Stimulated activated CD4-positive, alpha-beta T cell treated with anti-CD3 and anti-CD28 coated beads, Interleukin-15, amount 100 ng/mL, for 24 hours (primary cell): ENCODE measurements around the gene DPT.

Experiments
- DNase-seq: peaks from one replicate; pipeline ENCODE4 v3.0.0-alpha.2; 2020

Gene DPT

GRCh38 chr1:168697356-168698126, 31.5 kb downstream of the DPT start:
- DNase-seq = no peak

GRCh38 chr1:168696125-168696760, 32.8 kb downstream of the DPT start:
- no peak for DNase-seq

DNA sequence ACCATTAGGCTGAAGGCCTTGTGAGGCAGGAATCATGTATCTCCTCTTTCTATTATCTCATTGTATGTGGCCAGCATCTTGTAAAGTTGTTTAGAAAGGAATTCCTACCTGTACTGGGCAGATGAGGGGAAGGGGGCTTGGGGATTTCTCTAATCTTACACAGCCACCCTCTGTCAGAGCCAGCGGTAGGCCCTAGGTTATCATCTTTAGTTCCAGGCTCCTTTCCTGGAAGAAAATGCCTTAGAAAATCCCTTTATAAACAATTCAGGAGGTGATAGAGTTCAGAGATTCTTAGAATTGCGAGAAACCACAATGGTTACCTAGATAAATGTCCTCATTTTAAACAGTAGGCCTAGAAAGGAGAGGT, 35.2 kb downstream of the DPT start:
- DNase-seq = no peak

DNA sequence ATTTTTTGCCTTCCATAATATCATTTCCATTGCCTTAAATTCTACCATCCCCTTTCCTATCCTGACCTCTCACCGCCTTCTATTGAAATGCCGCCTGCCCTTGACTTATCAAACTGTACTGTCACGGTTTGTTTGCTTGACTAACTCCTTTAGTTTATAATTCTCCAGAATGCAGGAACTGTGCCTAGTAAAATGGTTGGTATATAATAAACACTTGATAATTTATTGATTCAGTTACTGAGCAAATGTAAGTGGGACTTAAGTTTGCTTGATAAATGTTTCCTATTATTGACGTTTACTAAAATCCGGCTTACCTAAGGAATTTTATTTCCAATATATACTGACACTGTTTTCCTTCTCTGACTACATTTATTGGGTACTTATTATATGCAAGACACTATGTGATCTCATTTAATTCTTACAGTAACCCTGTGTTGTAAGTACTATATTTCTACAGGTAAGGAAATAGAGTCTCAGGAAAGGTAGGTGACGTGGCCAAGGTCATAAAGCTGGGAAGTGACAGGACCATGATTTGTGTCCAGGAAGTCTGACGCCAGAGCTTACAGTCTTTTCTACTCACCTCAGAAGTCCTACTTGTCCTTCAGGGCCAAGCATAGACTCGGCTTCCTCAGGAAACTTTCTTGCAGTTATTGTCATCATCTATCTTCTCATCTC, 35.7 kb downstream of the DPT start:
- no peak for DNase-seq

GRCh38 chr1:168692472-168692871, 36.5 kb downstream of the DPT start:
- DNase-seq = no peak

GRCh38 chr1:168691541-168691940, 37.5 kb downstream of the DPT start:
- DNase-seq = no peak

- no peak for DNase-seq
Measured at GRCh38 chr1:168689726-168690602, 39.0 kb downstream of the DPT start.

GRCh38 chr1:168689327-168689657, 39.7 kb downstream of the DPT start:
- no peak for DNase-seq

- DNase-seq = no peak
Measured at GRCh38 chr1:168688644-168689326, 40.2 kb downstream of the DPT start.

- no peak for DNase-seq
Measured at GRCh38 chr1:168687816-168688215, 41.2 kb downstream of the DPT start.

- no peak for DNase-seq
Measured at GRCh38 chr1:168686666-168687065, 42.3 kb downstream of the DPT start.

GRCh38 chr1:168683871-168684270, 45.1 kb downstream of the DPT start:
- DNase-seq = no peak

DNA sequence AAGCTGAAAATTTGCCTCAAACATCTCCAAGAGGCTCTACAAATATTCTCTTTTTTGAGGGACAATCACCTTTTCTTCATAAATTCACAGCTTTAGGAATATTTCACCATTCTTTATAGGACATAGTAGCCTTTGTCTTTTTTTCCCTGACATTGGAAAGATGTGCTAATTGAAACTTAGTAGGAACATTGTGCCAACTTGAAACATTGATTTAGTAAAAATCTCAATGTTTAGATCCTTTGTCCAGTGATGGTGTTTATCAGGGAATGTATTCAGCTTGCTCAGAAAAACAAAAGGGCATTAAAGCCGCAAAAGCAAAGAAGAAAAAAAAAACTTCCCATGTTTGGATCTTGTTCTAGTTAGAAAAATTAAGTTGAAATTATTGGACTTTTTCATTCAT, 52.1 kb downstream of the DPT start:
- DNase-seq = no peak

DNA sequence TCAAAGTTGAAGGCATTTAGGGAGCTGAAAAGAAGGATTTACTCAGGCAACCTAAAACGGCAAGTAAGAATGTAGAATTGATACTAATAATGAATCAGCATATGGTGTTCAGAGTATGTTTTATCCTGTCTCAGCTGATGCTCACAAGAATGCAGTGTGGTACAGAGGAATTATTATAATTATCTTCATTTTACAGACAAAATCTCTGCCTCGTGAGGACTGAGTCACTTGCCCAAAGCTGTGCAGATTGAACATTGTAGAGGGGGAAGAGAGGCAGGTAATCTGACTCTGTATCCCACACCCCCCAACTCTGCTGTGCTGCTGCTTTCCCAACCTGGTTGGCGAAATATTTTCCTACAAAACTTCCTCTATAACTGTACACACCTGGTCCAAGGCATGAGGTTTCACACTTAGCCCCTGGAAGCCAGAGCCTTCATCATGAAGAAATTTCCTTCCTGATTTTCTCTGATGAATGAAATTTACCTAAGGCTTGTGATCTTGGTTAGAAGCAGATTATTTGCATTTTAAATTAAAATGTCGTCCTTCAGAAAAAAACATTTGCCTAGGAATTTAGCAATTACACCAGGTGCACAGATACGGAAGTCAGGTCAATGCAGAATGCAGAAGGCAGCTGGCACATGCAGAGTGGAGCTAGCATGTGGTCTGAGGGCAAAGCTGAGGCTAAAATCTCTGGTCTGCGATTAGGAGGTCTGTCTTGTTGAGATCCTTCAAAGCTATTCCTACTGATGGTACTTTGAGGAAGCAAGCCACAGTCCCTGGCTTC, 52.8 kb downstream of the DPT start:
- DNase-seq = no peak

- DNase-seq = no peak
Measured at GRCh38 chr1:168673974-168674683, 54.9 kb downstream of the DPT start.

GRCh38 chr1:168672278-168672677, 56.7 kb downstream of the DPT start:
- no peak for DNase-seq

GRCh38 chr1:168671782-168672181, 57.2 kb downstream of the DPT start:
- DNase-seq = no peak

- no peak for DNase-seq
Measured at GRCh38 chr1:168665975-168666374, 63.0 kb downstream of the DPT start.

GRCh38 chr1:168664069-168664834, 64.8 kb downstream of the DPT start:
- DNase-seq = no peak

- no peak for DNase-seq
Measured at GRCh38 chr1:168656485-168656884, 72.5 kb downstream of the DPT start.
